Activated naive CD4-positive, alpha-beta T cell treated with Interleukin-2 at 50 U/mL for 16 hours (primary cell): Measurements from ENCODE around the gene WDR64.
A peak's percentile ranks its signal among the peaks of the same experiment; 100 is the strongest.
"Not testable (repeated sequence)": the region's sequence is repeated elsewhere in the genome, so short reads cannot be mapped to it uniquely, and the experiment has no call there.

Experiments
- DNase-seq: peaks from one replicate; pipeline ENCODE4 v3.0.0-alpha.2; 2020

The WDR64 gene

GRCh38 chr1:241632987-241633386, 19.1 kb upstream of the WDR64 start:
- no peak for DNase-seq

- DNase-seq, result no peak
Measured at GRCh38 chr1:241635556-241636152, 16.4 kb upstream of the WDR64 start.

GRCh38 chr1:241636291-241636690, 15.8 kb upstream of the WDR64 start:
- no peak for DNase-seq

GRCh38 chr1:241637046-241637590, 15.0 kb upstream of the WDR64 start:
- no peak for DNase-seq

- no peak for DNase-seq
Measured at GRCh38 chr1:241637604-241638003, 14.5 kb upstream of the WDR64 start.

GRCh38 chr1:241638099-241638682, 13.9 kb upstream of the WDR64 start:
- DNase-seq, result no peak

- DNase-seq, result no peak
Measured at GRCh38 chr1:241638909-241639622, 13.0 kb upstream of the WDR64 start.

GRCh38 chr1:241639623-241640148, 12.4 kb upstream of the WDR64 start:
- no peak for DNase-seq

GRCh38 chr1:241640149-241640866, 11.8 kb upstream of the WDR64 start, which contains the start of the genes CHML and OPN3:
CHML (minus strand) TSS chr1:241640369; CDS start chr1:241635766, 4,603 bp downstream.
OPN3 (minus strand) TSS chr1:241640369; CDS start chr1:241640254, 115 bp downstream.
- DNase-seq, result peak; percentile 91

GRCh38 chr1:241640867-241641622, 11.0 kb upstream of the WDR64 start:
- no peak for DNase-seq

GRCh38 chr1:241641773-241642592, 10.1 kb upstream of the WDR64 start:
- DNase-seq, result no peak

GRCh38 chr1:241642593-241642944, 9.5 kb upstream of the WDR64 start:
- DNase-seq, result no peak

GRCh38 chr1:241644259-241644658, 7.8 kb upstream of the WDR64 start:
- DNase-seq, result no peak

GRCh38 chr1:241645199-241645598, 6.9 kb upstream of the WDR64 start:
- DNase-seq, result no peak

GRCh38 chr1:241646201-241646600, 5.9 kb upstream of the WDR64 start:
- DNase-seq, result no peak

- no peak for DNase-seq
Measured at GRCh38 chr1:241647658-241648057, 4.4 kb upstream of the WDR64 start.

GRCh38 chr1:241648159-241648558, 3.9 kb upstream of the WDR64 start:
- DNase-seq, result no peak

GRCh38 chr1:241654019-241654418, 1.9 kb downstream of the WDR64 start:
- no peak for DNase-seq

GRCh38 chr1:241654641-241655040, 2.6 kb downstream of the WDR64 start:
- no peak for DNase-seq

GRCh38 chr1:241658081-241658793, 6.2 kb downstream of the WDR64 start:
- DNase-seq, result no peak

- not testable (repeated sequence) for DNase-seq
Measured at GRCh38 chr1:241659016-241659415, 6.9 kb downstream of the WDR64 start.
